Gastroesophageal sphincter (tissue), 3 donors: ENCODE results near the gene TRPV2.

Source experiments
- CTCF ChIP-seq, 4 experiments: fragments of 200-600 bp in 2 of 4; fragments of 450-650 bp in 2 of 4; sonication (generic) in 1 of 4; IDR thresholded peaks; one replicate each; pipeline ENCODE4 v1.5.1; 2017 to 2019; ENCODE audit warnings: antibody characterized with exemption in 4 of 4, mild to moderate bottlenecking in 2 of 4, moderate library complexity in 2 of 4
- POLR2A ChIP-seq, 2 donors: fragments of 450-650 bp; IDR thresholded peaks; one replicate each; pipeline ENCODE4 v1.6.1; 2017; ENCODE audit warnings: antibody characterized with exemption in 2 of 2, mild to moderate bottlenecking in 2 of 2, moderate library complexity in 1 of 2

GRCh38 chr17:16448490-16448889 is 33.1 kb downstream of the TRPV2 start:
- TF ChIP-seq POLR2A (IDR thresholded peaks at IDR 0.05) (no peak), CTCF (IDR thresholded peaks at IDR 0.05) (no peak)
